WTC11 (cell line): ENCODE data around the gene HIBADH. TPM values are rescaled to one million over a fixed set of nuclear protein-coding genes. Genes with fewer than 3 reads are reported as not detected.

Source experiments
- ATAC-seq: fragments of 200-7000 bp; cut with Tn5 transposase; 2 replicates; pipeline ENCODE4 v1.10.0; 2021; ENCODE audit warnings: mild to moderate bottlenecking, moderate library complexity
- CTCF ChIA-PET: fragments of 300-600 bp; sonication (Branson Sonifier 250); formaldehyde crosslinking; loops from one replicate; lab custom pipeline; 2021; ENCODE audit warnings: antibody characterized with exemption; lab: Charles Lee
- POLR2A ChIA-PET: fragments of 350-600 bp; sonication (Branson Sonifier 250); formaldehyde crosslinking; loops from one replicate; lab custom pipeline; 2021; ENCODE audit warnings: antibody characterized with exemption; lab: Charles Lee
- DNase-seq: peaks from one replicate; pipeline ENCODE4 v3.0.0; 2021; ENCODE audit warnings: low spot score
- H3K27ac Mint-ChIP-seq: 2 replicates; pipeline ENCODE4 v1.8.0; 2021; ENCODE audit warnings: mixed read lengths
- H3K27me3 Mint-ChIP-seq: 2 replicates; pipeline ENCODE4 v1.8.0; 2021; ENCODE audit warnings: low read depth, mild to moderate bottlenecking, moderate library complexity, mixed read lengths
- H3K36me3 Mint-ChIP-seq: 2 replicates; pipeline ENCODE4 v1.8.0; 2021; ENCODE audit warnings: mixed read lengths
- H3K4me1 Mint-ChIP-seq: 2 replicates; pipeline ENCODE4 v1.8.0; 2022; ENCODE audit warnings: mixed read lengths
- H3K4me3 Mint-ChIP-seq: 2 replicates; pipeline ENCODE4 v1.8.0; 2021; ENCODE audit warnings: mild to moderate bottlenecking, moderate library complexity, mixed read lengths
- H3K9me3 Mint-ChIP-seq: 2 replicates; pipeline ENCODE4 v1.8.0; 2021; ENCODE audit warnings: mixed read lengths
- ATF2 ChIP-seq: sonication (generic); formaldehyde crosslinking; IDR thresholded peaks from 2 replicates; pipeline ENCODE4 v1.8.1; 2022; ENCODE audit warnings: low read depth, missing genetic modification reagents, borderline replicate concordance
- CTCF ChIP-seq: fragments of 200-600 bp; IDR thresholded peaks from 2 replicates; pipeline ENCODE4 v1.8.0; 2022; ENCODE audit warnings: antibody characterized with exemption
- FOXP1 ChIP-seq: sonication (generic); formaldehyde crosslinking; IDR thresholded peaks from 2 replicates; pipeline ENCODE4 v1.8.0; 2022; ENCODE audit warnings: missing genetic modification reagents, mild to moderate bottlenecking, moderate library complexity, borderline replicate concordance
- HMGXB4 ChIP-seq: sonication (generic); formaldehyde crosslinking; IDR thresholded peaks from 2 replicates; pipeline ENCODE4 v1.8.1; 2023; ENCODE audit warnings: mild to moderate bottlenecking, moderate library complexity, missing genetic modification reagents
- MAX ChIP-seq: sonication (generic); formaldehyde crosslinking; IDR thresholded peaks from 2 replicates; pipeline ENCODE4 v1.8.0; 2022; ENCODE audit warnings: mild to moderate bottlenecking, missing genetic modification reagents
- OVOL2 ChIP-seq: fragments of 250-450 bp; sonication (Bioruptor Pico); IDR thresholded peaks from 2 replicates; pipeline ENCODE4 v1.9.0; 2021; ENCODE audit warnings: mild to moderate bottlenecking, borderline replicate concordance
- SMAD3 ChIP-seq: sonication (generic); formaldehyde crosslinking; IDR thresholded peaks from 2 replicates; pipeline ENCODE4 v1.8.0; 2022; ENCODE audit warnings: missing genetic modification reagents, mild to moderate bottlenecking, borderline replicate concordance
- TP53 ChIP-seq: sonication (generic); formaldehyde crosslinking; IDR thresholded peaks from 2 replicates; pipeline ENCODE4 v1.8.1; 2023; ENCODE audit warnings: mild to moderate bottlenecking, missing genetic modification reagents
- USF1 ChIP-seq: sonication (generic); formaldehyde crosslinking; IDR thresholded peaks from 2 replicates; pipeline ENCODE4 v1.8.0; 2022; ENCODE audit warnings: mild to moderate bottlenecking, missing genetic modification reagents
- ZBTB43 ChIP-seq: sonication (generic); formaldehyde crosslinking; IDR thresholded peaks from 2 replicates; pipeline ENCODE4 v1.8.1; 2023; ENCODE audit warnings: mild to moderate bottlenecking, missing genetic modification reagents
- ZMAT4 ChIP-seq: fragments of 250-450 bp; sonication (Bioruptor Pico); IDR thresholded peaks from 2 replicates; pipeline ENCODE4 v1.9.0; 2021; ENCODE audit warnings: mild to moderate bottlenecking
- ZNF281 ChIP-seq: sonication (generic); formaldehyde crosslinking; IDR thresholded peaks from 2 replicates; pipeline ENCODE4 v1.8.0; 2023; ENCODE audit warnings: mild to moderate bottlenecking, missing genetic modification reagents
- ZNF425 ChIP-seq: fragments of 250-450 bp; sonication (Bioruptor Pico); conservative IDR thresholded peaks from 2 replicates; pipeline ENCODE4 v1.9.0; 2021; ENCODE audit warnings: mild to moderate bottlenecking
- ZNF512 ChIP-seq: sonication (generic); formaldehyde crosslinking; IDR thresholded peaks from 2 replicates; pipeline ENCODE4 v1.8.1; 2022; ENCODE audit warnings: missing genetic modification reagents, borderline replicate concordance
- ZNF671 ChIP-seq: fragments of 250-450 bp; sonication (Bioruptor Pico); IDR thresholded peaks from 2 replicates; pipeline ENCODE4 v1.8.0; 2021; ENCODE audit warnings: mild to moderate bottlenecking
- ZSCAN18 ChIP-seq: fragments of 250-450 bp; sonication (Bioruptor Pico); IDR thresholded peaks from 2 replicates; pipeline ENCODE4 v2.1.2; 2022; ENCODE audit warnings: mild to moderate bottlenecking, moderate library complexity
- total RNA-seq: library from RNA; stranded (reverse); gene quantifications from 3 replicates; pipeline ENCODE4 v1.2.3, GENCODE V29; 2021

Gene HIBADH
- total RNA-seq, 1 experiment from 2014 or later, result 27.9 TPM

- no peak for TF ChIP-seq OVOL2 (CRISPR knock-in tag)
- TF ChIP-seq FOXP1 (CRISPR knock-in tag), result no peak
- TF ChIP-seq ZNF671 (CRISPR knock-in tag), result no peak
- TF ChIP-seq ZSCAN18, result no peak
- no peak for TF ChIP-seq ZNF281
- TF ChIP-seq ZBTB43, result no peak
- no peak for TF ChIP-seq MAX (CRISPR knock-in tag)
- no peak for TF ChIP-seq CTCF
These were observed 46.7 kb upstream of the HIBADH start (continued) for GRCh38 chr7:27709137-27710075.

GRCh38 chr7:27708485-27708884 lies 45.8 kb upstream of the HIBADH start:
- H3K36me3 Mint-ChIP-seq, result no peaks in the 10 kb centered on the region
- CTCF ChIA-PET, result no interaction called here
- DNase-seq, result no peak
- TF ChIP-seq TP53 (CRISPR knock-in tag), result no peak
- no peak for TF ChIP-seq USF1 (CRISPR knock-in tag)
- no peak for TF ChIP-seq ZNF425 (CRISPR knock-in tag)
- no peak for TF ChIP-seq ZNF512
- TF ChIP-seq SMAD3, result no peak
- TF ChIP-seq ZMAT4 (CRISPR knock-in tag), result no peak
- no peak for TF ChIP-seq ATF2 (CRISPR knock-in tag)
- no peak for TF ChIP-seq HMGXB4 (CRISPR knock-in tag)

More at GRCh38 chr7:27708485-27708884, 45.8 kb upstream of the HIBADH start:
- Mint-ChIP-seq H3K9me3 (0 out of 2 replicates have a peak, but pooled peaks cover 4% of the 10 kb centered on the region), H3K27me3 (no peaks in the 10 kb centered on the region), H3K27ac (no peak overlapping the region), H3K4me3 (no peak overlapping the region), H3K4me1 (no peaks in the 10 kb centered on the region)
- ATAC-seq, result no peak
- POLR2A ChIA-PET, result no interaction called here
